IMR-90 (cell line): ENCODE results near the gene MS4A2. TPM values are rescaled to one million over a fixed set of nuclear protein-coding genes. Genes with fewer than 3 reads are reported as not detected.

Experiments
- ATAC-seq: fragments of 200-7000 bp; cut with Tn5 transposase; 2 replicates; pipeline ENCODE4 v1.9.1; 2020; ENCODE audit warnings: low read depth, mild to moderate bottlenecking, moderate library complexity
- BruUV-seq: library from RNA; stranded (reverse); fragments of 400-500 nt; replicated peaks from 2 replicates; lab custom pipeline; 2021; lab: Mats Ljungman, UMichigan
- CTCF ChIA-PET: fragments of 300-600 bp; formaldehyde crosslinking; extraction: SDS; loops from one replicate; lab custom pipeline; 2021; ENCODE audit warnings: antibody characterized with exemption; lab: Yijun Ruan, JAX
- POLR2A ChIA-PET: fragments of 300-600 bp; sonication (Branson Sonifier 250); formaldehyde crosslinking; loops from one replicate; lab custom pipeline; 2022; ENCODE audit warnings: antibody characterized with exemption; ENCODE audit not compliant: unreplicated experiment; lab: Charles Lee
- DNase-seq: peaks from one replicate; pipeline ENCODE4 v3.0.0; 2013
- H2AFZ ChIP-seq: replicated peaks from 2 replicates; pipeline ENCODE3; 2013; ENCODE audit warnings: low read length, mild to moderate bottlenecking; ENCODE audit not compliant: poor library complexity
- H2AK5ac ChIP-seq: 2 replicates; pipeline ENCODE4 v1.6.1; 2013; ENCODE audit warnings: low read depth, low read length, inconsistent platforms
- H2AK9ac ChIP-seq: replicated peaks from 2 replicates; pipeline ENCODE3; 2013; ENCODE audit warnings: mild to moderate bottlenecking, low read depth, low read length, moderate library complexity; ENCODE audit not compliant: poor library complexity
- H2BK120ac ChIP-seq: 2 replicates; pipeline ENCODE4 v1.6.1; 2013; ENCODE audit warnings: low read depth, low read length, inconsistent platforms
- H2BK15ac ChIP-seq: 3 replicates; pipeline ENCODE4 v1.6.1; 2013; ENCODE audit warnings: low read depth, low read length, inconsistent platforms
- H2BK20ac ChIP-seq: 2 replicates; pipeline ENCODE4 v1.6.1; 2013; ENCODE audit warnings: low read depth, mild to moderate bottlenecking, inconsistent platforms, low read length, moderate library complexity
- H2BK5ac ChIP-seq: 2 replicates; pipeline ENCODE4 v1.6.1; 2013; ENCODE audit warnings: mild to moderate bottlenecking, low read depth, low read length, inconsistent platforms; ENCODE audit not compliant: poor library complexity, severe bottlenecking
- H3K14ac ChIP-seq: replicated peaks from 2 replicates; pipeline ENCODE4 v1.6.1; 2013; ENCODE audit warnings: low read depth, low read length, inconsistent platforms
- H3K18ac ChIP-seq: 2 replicates; pipeline ENCODE4 v1.6.1; 2013; ENCODE audit warnings: low read depth, low read length, control low read depth
- H3K23ac ChIP-seq: 2 replicates; pipeline ENCODE4 v1.6.1; 2013; ENCODE audit warnings: low read depth, low read length, inconsistent platforms
- H3K27ac ChIP-seq: 2 replicates; pipeline ENCODE4 v1.5.1; 2013; ENCODE audit warnings: mild to moderate bottlenecking, control low read depth, low read length; ENCODE audit not compliant: insufficient read depth
- H3K27me3 ChIP-seq: 2 replicates; pipeline ENCODE4 v1.6.1; 2013; ENCODE audit warnings: low read length; ENCODE audit not compliant: control insufficient read depth, insufficient read depth
- H3K36me3 ChIP-seq: 2 replicates; pipeline ENCODE4 v1.6.1; 2013; ENCODE audit warnings: low read length, mixed read lengths; ENCODE audit not compliant: control insufficient read depth, insufficient read depth
- H3K4ac ChIP-seq: 2 replicates; pipeline ENCODE4 v1.6.1; 2013; ENCODE audit warnings: low read depth, low read length, inconsistent platforms
- H3K4me1 ChIP-seq: 2 replicates; pipeline ENCODE4 v1.6.1; 2013; ENCODE audit warnings: low read length, mixed read lengths; ENCODE audit not compliant: control insufficient read depth, insufficient read depth
- H3K4me2 ChIP-seq: 2 replicates; pipeline ENCODE4 v1.6.1; 2013; ENCODE audit warnings: low read depth, mild to moderate bottlenecking, control low read depth, low read length, moderate library complexity
- H3K4me3 ChIP-seq: 2 replicates; pipeline ENCODE4 v1.5.1; 2013; ENCODE audit warnings: low read depth, mild to moderate bottlenecking, control low read depth, low read length, moderate library complexity; ENCODE audit not compliant: insufficient read depth
- H3K56ac ChIP-seq: 2 replicates; pipeline ENCODE4 v1.6.1; 2013; ENCODE audit warnings: low read length, inconsistent platforms; ENCODE audit not compliant: insufficient read depth; ENCODE audit errors: extremely low read depth
- H3K79me1 ChIP-seq, 2 experiments: 2 replicates each; pipeline ENCODE4 v1.6.1; 2013; ENCODE audit warnings: low read length in 2 of 2, inconsistent platforms in 1 of 2, low read depth in 1 of 2
- H3K9ac ChIP-seq: 2 replicates; pipeline ENCODE4 v1.6.1; 2013; ENCODE audit warnings: low read depth, low read length, control low read depth
- H3K9me1 ChIP-seq: 2 replicates; pipeline ENCODE4 v1.6.1; 2013; ENCODE audit warnings: low read length, inconsistent platforms; ENCODE audit not compliant: insufficient read depth
- H3K9me3 ChIP-seq: 2 replicates; pipeline ENCODE4 v1.6.1; 2013; ENCODE audit warnings: low read length; ENCODE audit not compliant: control insufficient read depth, insufficient read depth
- H4K20me1 ChIP-seq: 2 replicates; pipeline ENCODE4 v1.6.1; 2013; ENCODE audit warnings: low read length, inconsistent platforms; ENCODE audit not compliant: insufficient read depth
- H4K5ac ChIP-seq: 2 replicates; pipeline ENCODE4 v1.6.1; 2013; ENCODE audit warnings: mild to moderate bottlenecking, low read depth, low read length, control low read depth
- H4K8ac ChIP-seq, 2 experiments: 2 replicates each; pipeline ENCODE4 v1.6.1; 2013; ENCODE audit warnings: low read depth in 2 of 2, low read length in 2 of 2, control low read depth in 1 of 2, inconsistent platforms in 1 of 2
- H4K91ac ChIP-seq: 2 replicates; pipeline ENCODE4 v1.6.1; 2013; ENCODE audit warnings: low read depth, low read length, inconsistent platforms; ENCODE audit not compliant: insufficient read depth
- BHLHE40 ChIP-seq: fragments of 150-350 bp; IDR thresholded peaks from 2 replicates; pipeline ENCODE4 v1.6.1; 2016; ENCODE audit warnings: mild to moderate bottlenecking, low read depth, low read length
- CEBPB ChIP-seq: IDR thresholded peaks from 2 replicates; pipeline ENCODE4 v1.6.1; 2012; ENCODE audit warnings: low read depth, low read length, improper control_type of control experiment
- CHD1 ChIP-seq: IDR thresholded peaks from 2 replicates; pipeline ENCODE4 v1.6.1; 2012; ENCODE audit warnings: low read depth, low read length, improper control_type of control experiment
- CTCF ChIP-seq: conservative IDR thresholded peaks from 2 replicates; pipeline ENCODE4 v1.5.1; 2012; ENCODE audit warnings: mild to moderate bottlenecking, low read depth, low read length, improper control_type of control experiment
- FOS ChIP-seq: fragments of 150-350 bp; IDR thresholded peaks from 2 replicates; pipeline ENCODE4 v1.6.1; 2016; ENCODE audit warnings: low read depth, low read length
- MAFK ChIP-seq: IDR thresholded peaks from 2 replicates; pipeline ENCODE4 v1.6.1; 2012; ENCODE audit warnings: low read depth, low read length, improper control_type of control experiment
- MAZ ChIP-seq: IDR thresholded peaks from 2 replicates; pipeline ENCODE4 v1.6.1; 2012; ENCODE audit warnings: low read depth, mild to moderate bottlenecking, low read length, improper control_type of control experiment, moderate library complexity, borderline replicate concordance
- MXI1 ChIP-seq: IDR thresholded peaks from 2 replicates; pipeline ENCODE4 v1.6.1; 2012; ENCODE audit warnings: low read depth, mild to moderate bottlenecking, low read length, moderate library complexity, borderline replicate concordance
- NFE2L2 ChIP-seq: fragments of 150-350 bp; IDR thresholded peaks from 2 replicates; pipeline ENCODE4 v1.6.1; 2016; ENCODE audit warnings: low read depth, mild to moderate bottlenecking, low read length
- POLR2A ChIP-seq: IDR thresholded peaks from 2 replicates; pipeline ENCODE4 v1.6.1; 2012; ENCODE audit warnings: mild to moderate bottlenecking, low read depth, low read length
- RAD21 ChIP-seq: IDR thresholded peaks from 2 replicates; pipeline ENCODE4 v1.6.1; 2012; ENCODE audit warnings: low read length, improper control_type of control experiment
- RCOR1 ChIP-seq: IDR thresholded peaks from 2 replicates; pipeline ENCODE4 v1.6.1; 2012; ENCODE audit warnings: mild to moderate bottlenecking, low read length, improper control_type of control experiment; ENCODE audit not compliant: insufficient replicate concordance
- RFX5 ChIP-seq: IDR thresholded peaks from 2 replicates; pipeline ENCODE4 v1.8.0; 2012; ENCODE audit warnings: low read depth, mild to moderate bottlenecking, low read length, moderate library complexity
- SMC3 ChIP-seq: fragments of 150-350 bp; IDR thresholded peaks from 2 replicates; pipeline ENCODE4 v1.6.1; 2016; ENCODE audit warnings: low read depth, mild to moderate bottlenecking, antibody characterized with exemption, low read length, moderate library complexity
- WGBS, 2 experiments: methylation state at CpG; one replicate each; pipeline versions ENCODE4 v1.1.5 to v1.1.7; 2013; ENCODE audit warnings: missing lambda C conversion rate in 2 of 2; ENCODE audit not compliant: insufficient read length in 1 of 2; ENCODE audit errors: extremely low coverage in 2 of 2; 5-methylcytosine and 5-hydroxymethylcytosine counted together
- dilution Hi-C: fragments of 300-500 bp; cut with HindIII; formaldehyde crosslinking; loops from one replicate; pipeline ENCODE4 v1.14.3; 2018; ENCODE audit warnings: low sequenced_read_pairs; ENCODE audit not compliant: unreplicated experiment
- in situ Hi-C: fragments of 300-500 bp; cut with MboI; formaldehyde crosslinking; loops from 3 replicates; pipeline ENCODE4 v1.14.3; 2019; ENCODE audit warnings: low sequenced_read_pairs, inconsistent platforms, mixed read lengths
- intact Hi-C: fragments of 100-400 bp; cut with micrococcal nuclease; formaldehyde crosslinking; loops from 2 replicates; pipeline ENCODE4 v1.10.0; 2022
- polyA plus RNA-seq, 3 experiments: library from polyadenylated mRNA; depleted of rRNA; stranded (reverse); fragments of >200 nt; gene quantifications; 2 replicates each; pipeline ENCODE4 v1.2.3, GENCODE V29; 2012; ENCODE audit warnings: low replicate concordance in 1 of 3
- total RNA-seq: library from RNA; depleted of rRNA; stranded (reverse); fragments of >200 nt; gene quantifications from 2 replicates; pipeline ENCODE4 v1.2.3, GENCODE V29; 2012

Gene MS4A2
- total and polyA plus RNA-seq, 2 of the 4 experiments (the other 2 are of a cell fraction) = not detected

- no peak for TF ChIP-seq NFE2L2
- no peak for TF ChIP-seq SMC3
- TF ChIP-seq BHLHE40 = no peak
- no peak for TF ChIP-seq FOS
- no peak for TF ChIP-seq CHD1
- no peak for TF ChIP-seq RAD21
- no peak for TF ChIP-seq RCOR1
- no peak for TF ChIP-seq CEBPB
- TF ChIP-seq MAZ = no peak
- TF ChIP-seq MXI1 = no peak
- TF ChIP-seq CTCF = no peak
- no peak for TF ChIP-seq MAFK
- no peak for TF ChIP-seq RFX5
- TF ChIP-seq POLR2A = no peak
- ChIA-PET CTCF (no interaction called here), POLR2A (no interaction called here)
These were observed 29.4 kb upstream of the MS4A2 start for GRCh38 chr11:60059052-60059451.

More at GRCh38 chr11:60059052-60059451, 29.4 kb upstream of the MS4A2 start:
- Histone ChIP-seq H2AK9ac (no peak overlapping the region), H2BK20ac (no peak overlapping the region), H2BK15ac (no peak overlapping the region), H2AK5ac (no peak overlapping the region), H3K4me3 (no peak overlapping the region), H2AFZ (no peak overlapping the region), H3K23ac (no peak overlapping the region), H4K91ac (no peak overlapping the region), H3K4ac (no peak overlapping the region), H3K14ac (no peak overlapping the region), H3K9me1 (no peaks in the 10 kb centered on the region), H2BK5ac (no peak overlapping the region), H3K4me1 (no peaks in the 10 kb centered on the region), H4K8ac (no peak overlapping the region), H2BK120ac (no peak overlapping the region), H3K9me3 (peaks cover 4% of the 10 kb centered on the region), H4K20me1 (no peaks in the 10 kb centered on the region), H3K79me1 (no peaks in the 10 kb centered on the region), H3K9ac (no peak overlapping the region), H3K27ac (no peak overlapping the region), H3K56ac (no peak overlapping the region), H3K4me2 (no peak overlapping the region), H3K18ac (no peak overlapping the region), H3K27me3 (no peaks in the 10 kb centered on the region), H4K5ac (no peak overlapping the region), H3K36me3 (no peaks in the 10 kb centered on the region)
- in situ Hi-C loops (no loop called here), dilution Hi-C loops (no loop called here), intact Hi-C loops (no loop called here)
- DNase-seq (no peak), ATAC-seq (no peak)
- no TSS peak for BruUV-seq
- WGBS, 2 experiments = no CpG with 5 or more reads among the region's 3 CpGs
